Islet precursor cell (in vitro differentiated cells): Measurements from ENCODE around the gene FKRP.

Source experiments
- DNase-seq: peaks from one replicate; pipeline ENCODE4 v3.0.0-alpha.2; 2018

Gene FKRP

GRCh38 chr19:46719629-46720502, 26.0 kb upstream of the FKRP start:
- no peak for DNase-seq

- DNase-seq, result no peak
Measured at GRCh38 chr19:46720503-46721239, 25.2 kb upstream of the FKRP start.

GRCh38 chr19:46721269-46722003, 24.4 kb upstream of the FKRP start:
- DNase-seq, result no peak

GRCh38 chr19:46722004-46722380, 23.9 kb upstream of the FKRP start:
- DNase-seq, result no peak

- DNase-seq, result no peak
Measured at GRCh38 chr19:46722421-46723022, 23.3 kb upstream of the FKRP start.

- DNase-seq, result no peak
Measured at GRCh38 chr19:46723023-46723461, 22.8 kb upstream of the FKRP start.

GRCh38 chr19:46723471-46723870, 22.4 kb upstream of the FKRP start:
- no peak for DNase-seq

GRCh38 chr19:46724468-46724867, 21.4 kb upstream of the FKRP start:
- DNase-seq, result no peak

GRCh38 chr19:46725036-46725820, 20.6 kb upstream of the FKRP start:
- DNase-seq, result no peak

- no peak for DNase-seq
Measured at GRCh38 chr19:46725859-46726393, 19.9 kb upstream of the FKRP start.

- no peak for DNase-seq
Measured at GRCh38 chr19:46726551-46726950, 19.3 kb upstream of the FKRP start.

GRCh38 chr19:46726971-46727501, 18.8 kb upstream of the FKRP start:
- DNase-seq, result no peak

- DNase-seq, result no peak
Measured at GRCh38 chr19:46727757-46728156, 18.1 kb upstream of the FKRP start.

GRCh38 chr19:46728208-46728607, 17.6 kb upstream of the FKRP start:
- DNase-seq, result no peak

- peak; percentile 84 for DNase-seq
Measured at GRCh38 chr19:46728693-46729339, 17.0 kb upstream of the FKRP start.

GRCh38 chr19:46729696-46730095, 16.2 kb upstream of the FKRP start:
- DNase-seq, result no peak

- no peak for DNase-seq
Measured at GRCh38 chr19:46730187-46730586, 15.7 kb upstream of the FKRP start.

- DNase-seq, result no peak
Measured at GRCh38 chr19:46730595-46730994, 15.3 kb upstream of the FKRP start.

GRCh38 chr19:46731007-46731501, 14.8 kb upstream of the FKRP start:
- DNase-seq, result peak; percentile 92

GRCh38 chr19:46731584-46731983, 14.3 kb upstream of the FKRP start:
- no peak for DNase-seq
